Left lung (tissue), 10 donors: ENCODE results near the gene GADL1. TPM values are rescaled to one million over a fixed set of nuclear protein-coding genes. Genes with fewer than 3 reads are reported as not detected.

Experiments
- ATAC-seq: fragments of 200-7000 bp; cut with Tn5 transposase; one replicate; pipeline ENCODE4 v1.9.1; 2020; ENCODE audit warnings: moderate library complexity
- DNase-seq, 4 donors: peaks; one replicate each; pipeline ENCODE4 v3.0.0-alpha.2; 2013 to 2020
- H3K27ac ChIP-seq, 2 donors: fragments of 200-600 bp; sonication (generic) in 1 of 2; one replicate each; pipeline versions ENCODE4 v1.5.0 to v1.8.0; 2020 to 2021
- H3K27me3 ChIP-seq, 2 donors: fragments of 200-600 bp; sonication (generic) in 1 of 2; one replicate each; pipeline versions ENCODE4 v1.5.0 to v1.8.0; 2020 to 2021
- H3K36me3 ChIP-seq, 2 donors: fragments of 200-600 bp; sonication (generic) in 1 of 2; one replicate each; pipeline versions ENCODE4 v1.5.0 to v1.8.0; 2020 to 2021
- H3K4me1 ChIP-seq, 2 donors: fragments of 200-600 bp; one replicate each; pipeline ENCODE4 v1.8.0; 2021
- H3K4me3 ChIP-seq, 2 donors: fragments of 200-600 bp; sonication (generic) in 1 of 2; one replicate each; pipeline versions ENCODE4 v1.5.0 to v1.8.0; 2020 to 2021; ENCODE audit warnings: mild to moderate bottlenecking in 1 of 2
- H3K9me3 ChIP-seq, 2 donors: fragments of 200-600 bp; sonication (generic) in 1 of 2; one replicate each; pipeline versions ENCODE4 v1.5.0 to v1.8.0; 2020 to 2021
- CTCF ChIP-seq, 2 donors: fragments of 200-600 bp; sonication (generic) in 1 of 2; IDR thresholded peaks; one replicate each; pipeline versions ENCODE4 v1.5.0 to v1.8.0; 2021; ENCODE audit warnings: antibody characterized with exemption in 2 of 2
- intact Hi-C, 2 donors: fragments of 100-400 bp; cut with DNase I; formaldehyde crosslinking; loops; one replicate each; pipeline versions ENCODE4 v1.11.2 to v1.14.2; 2022
- polyA plus RNA-seq, 6 donors: library from polyadenylated mRNA; unstranded; fragments of 120-200 nt; gene quantifications; one replicate each; pipeline ENCODE4 v1.2.1, GENCODE V29; 2013; ENCODE audit not compliant: insufficient read length in 6 of 6
- total RNA-seq, 2 donors: library from RNA; stranded (reverse); fragmentation: NEBNext Ultra II Directional; extraction: Animal tissue kit (Norgen Biotek cat#: 25700); gene quantifications; one replicate each; pipeline ENCODE4 v1.2.1, GENCODE V29; 2021
- donor health status: DM: no; HTN: yes; CAD: no.
- donor health status: DM: no; HTN: no; CAD: no.

The GADL1 gene
- total and polyA plus RNA-seq, 8 donors = 0.10 to 2.5 (median 0.79) TPM; not detected in 1

- H3K4me3 ChIP-seq = no peak overlapping the region
- intact Hi-C loops = no loop called here
Observed at GRCh38 chr3:30872879-30873278, 21.6 kb downstream of the GADL1 start.

GRCh38 chr3:30871720-30872119 is 22.7 kb downstream of the GADL1 start:
- no peak for TF ChIP-seq CTCF (IDR thresholded peaks at IDR 0.05)
- Histone ChIP-seq H3K36me3 (no peaks in the 10 kb centered on the region), H3K9me3 (no peaks in the 10 kb centered on the region), H3K4me3 (no peak overlapping the region), H3K4me1 (no peaks in the 10 kb centered on the region), H3K27me3 (no peaks in the 10 kb centered on the region), H3K27ac (no peak overlapping the region)
- DNase-seq (peak in 2 of 4 donors; percentile 67 to 78), ATAC-seq (peak; percentile 33)
- intact Hi-C loops = no loop called here

More at GRCh38 chr3:30872879-30873278, 21.6 kb downstream of the GADL1 start:
- no peak overlapping the region for H3K27ac ChIP-seq
- no peak for ATAC-seq
- H3K27me3 ChIP-seq = no peaks in the 10 kb centered on the region
- no peak for TF ChIP-seq CTCF (IDR thresholded peaks at IDR 0.05)
- no peaks in the 10 kb centered on the region for H3K9me3 ChIP-seq
- H3K4me1 ChIP-seq = no peaks in the 10 kb centered on the region
- DNase-seq = no peak
- no peaks in the 10 kb centered on the region for H3K36me3 ChIP-seq

- no peak for DNase-seq
- intact Hi-C loops = no loop called here
Observed at GRCh38 chr3:30864836-30865235, 29.6 kb downstream of the GADL1 start.

GRCh38 chr3:30864132-30864531 is 30.3 kb downstream of the GADL1 start:
- H3K9me3 ChIP-seq = no peaks in the 10 kb centered on the region
- no peak overlapping the region for H3K27ac ChIP-seq
- TF ChIP-seq CTCF (IDR thresholded peaks at IDR 0.05) = no peak
- DNase-seq = no peak
- H3K27me3 ChIP-seq = no peaks in the 10 kb centered on the region
- H3K4me3 ChIP-seq = no peak overlapping the region
- H3K36me3 ChIP-seq = no peaks in the 10 kb centered on the region
- intact Hi-C loops = no loop called here
- H3K4me1 ChIP-seq = no peaks in the 10 kb centered on the region
- ATAC-seq = no peak

More at GRCh38 chr3:30864836-30865235, 29.6 kb downstream of the GADL1 start:
- no peaks in the 10 kb centered on the region for H3K9me3 ChIP-seq
- H3K4me1 ChIP-seq = no peaks in the 10 kb centered on the region
- ATAC-seq = no peak
- no peaks in the 10 kb centered on the region for H3K27me3 ChIP-seq
- no peaks in the 10 kb centered on the region for H3K36me3 ChIP-seq
- no peak overlapping the region for H3K4me3 ChIP-seq
- H3K27ac ChIP-seq = no peak overlapping the region
- no peak for TF ChIP-seq CTCF (IDR thresholded peaks at IDR 0.05)

GRCh38 chr3:30862004-30862403 is 32.5 kb downstream of the GADL1 start:
- no peaks in the 10 kb centered on the region for H3K9me3 ChIP-seq
- TF ChIP-seq CTCF (IDR thresholded peaks at IDR 0.05) = no peak
- H3K27ac ChIP-seq = no peak overlapping the region
- DNase-seq (no peak), ATAC-seq (no peak)
- H3K4me3 ChIP-seq = no peak overlapping the region
- no peaks in the 10 kb centered on the region for H3K36me3 ChIP-seq
- intact Hi-C loops = no loop called here
- H3K4me1 ChIP-seq = no peaks in the 10 kb centered on the region
- H3K27me3 ChIP-seq = no peaks in the 10 kb centered on the region
